NCI-H2227 (cell line): ENCODE results near the gene MLEC.
"Not testable (repeated sequence)": the region's sequence is repeated elsewhere in the genome, so short reads cannot be mapped to it uniquely, and the experiment has no call there.

Experiments used
- DNase-seq: peaks from one replicate; lab custom pipeline; 2025; ENCODE audit not compliant: unreplicated experiment; lab: John Stamatoyannopoulos, UW

Gene MLEC

DNA sequence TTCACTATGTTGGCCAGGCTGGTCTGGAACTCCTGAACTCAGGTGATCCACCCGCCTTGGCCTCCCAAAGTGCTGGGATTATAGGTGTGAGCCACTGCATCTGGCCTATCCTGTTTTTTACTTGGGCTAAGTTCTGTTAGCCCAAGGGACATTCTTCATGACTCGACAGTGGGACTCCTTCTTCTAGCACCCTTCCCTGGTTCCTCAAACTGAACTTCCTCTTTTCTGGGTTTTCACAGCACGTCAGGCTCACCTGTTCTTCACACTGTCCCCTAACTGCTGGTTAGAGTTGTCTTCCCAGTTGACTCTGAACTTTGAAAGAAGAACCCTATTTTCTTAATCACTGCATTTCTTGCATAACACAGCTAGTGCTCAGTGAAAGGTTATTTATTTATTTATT is 24.1 kb upstream of the MLEC start:
- DNase-seq, result no peak

DNA sequence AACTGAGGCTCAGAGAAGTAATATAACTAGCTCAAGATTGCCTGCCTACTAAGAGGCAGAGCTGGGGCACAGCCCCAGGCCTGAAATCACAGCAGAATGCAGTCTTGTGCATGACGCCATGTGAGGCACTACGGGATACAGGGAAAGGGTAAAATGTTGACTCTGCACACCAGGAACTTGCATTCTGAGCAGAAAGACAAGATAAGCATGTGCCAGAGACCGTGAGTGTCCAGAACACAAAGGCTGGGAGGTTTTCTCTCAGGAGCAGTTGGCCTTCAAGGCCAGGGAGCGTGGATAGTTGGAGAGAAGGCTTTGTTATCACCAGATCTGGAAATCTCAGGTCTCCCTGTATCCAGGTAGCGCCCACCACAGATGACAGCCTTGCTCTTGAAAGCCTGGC is 23.2 kb upstream of the MLEC start:
- no peak for DNase-seq

DNA sequence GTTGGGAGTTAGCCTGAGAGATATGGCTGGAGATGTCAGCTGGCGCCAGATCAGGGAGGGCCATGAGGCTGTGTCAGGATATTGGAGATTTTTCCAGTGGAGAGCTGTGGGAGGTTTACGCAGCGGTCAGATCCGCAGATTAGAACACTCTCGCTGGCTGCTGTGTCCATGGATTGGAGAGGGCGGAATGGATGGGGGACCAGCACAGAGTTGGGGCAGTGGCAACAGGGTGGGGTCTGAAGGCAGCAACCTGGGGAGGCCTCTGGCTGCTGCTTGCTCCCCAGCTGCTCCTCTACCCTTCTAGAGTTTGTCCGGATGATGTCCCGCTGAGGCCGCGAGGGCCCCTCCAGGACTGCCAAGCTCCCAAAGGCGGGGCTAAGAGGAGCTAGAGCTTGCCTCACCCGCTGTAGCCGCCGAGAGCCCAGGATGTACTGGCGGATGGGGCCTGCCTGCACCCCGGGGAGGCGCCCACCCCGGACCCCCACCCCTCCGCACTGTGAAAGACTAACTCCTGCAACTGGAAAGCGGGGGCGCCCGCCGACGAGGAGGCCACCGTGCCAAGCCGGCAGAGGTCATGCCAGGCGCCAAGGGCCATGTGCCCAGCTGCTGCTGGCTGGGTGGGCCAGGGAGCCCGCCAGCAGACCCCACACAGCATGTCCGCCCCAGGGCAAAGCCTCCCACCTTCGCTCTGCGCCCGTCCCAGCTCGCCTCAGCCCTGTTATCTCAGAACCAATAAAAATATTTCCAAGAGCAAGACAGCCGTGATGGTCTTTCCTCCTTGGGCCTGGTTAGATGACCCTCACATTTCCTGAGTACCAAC is 20.2 kb upstream of the MLEC start:
- no peak for DNase-seq

DNA sequence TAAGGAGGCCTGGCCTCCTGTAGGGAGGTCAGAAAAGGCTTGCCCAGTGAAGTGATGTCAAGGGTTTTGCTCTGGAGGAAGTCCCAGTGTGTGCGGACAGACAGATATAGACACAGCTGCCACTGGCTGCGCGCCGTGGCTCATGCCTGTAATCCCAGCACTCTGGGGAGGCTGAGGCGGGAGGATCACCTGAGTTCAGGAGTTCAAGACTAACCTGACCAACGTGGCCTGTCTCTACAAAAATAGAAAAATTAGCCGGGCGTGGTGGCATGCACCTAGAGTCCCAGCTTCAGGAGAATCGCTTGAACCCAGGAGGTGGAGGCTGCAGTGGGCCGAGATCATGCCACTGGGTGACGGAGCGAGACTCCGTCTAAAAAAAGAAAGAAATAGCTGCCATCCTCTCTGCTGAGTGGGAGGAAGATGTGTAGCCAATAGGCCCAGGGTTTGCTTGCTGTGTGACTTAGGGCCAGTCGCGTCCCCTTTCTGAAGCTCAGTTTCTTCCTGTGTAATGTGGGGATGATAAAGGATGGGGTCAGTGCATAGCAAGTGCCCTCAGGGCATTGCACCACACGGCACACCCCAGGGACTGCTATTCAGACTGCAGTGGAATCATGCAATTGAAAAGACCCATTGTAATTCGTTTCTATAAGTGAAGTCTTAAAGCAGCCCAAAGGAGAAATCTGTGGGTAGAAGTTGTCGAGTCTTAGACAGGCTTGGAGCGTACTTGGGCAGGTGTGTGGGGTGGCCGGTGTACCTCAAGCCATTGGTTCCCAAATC is 18.7 kb upstream of the MLEC start:
- DNase-seq, result no peak

DNA sequence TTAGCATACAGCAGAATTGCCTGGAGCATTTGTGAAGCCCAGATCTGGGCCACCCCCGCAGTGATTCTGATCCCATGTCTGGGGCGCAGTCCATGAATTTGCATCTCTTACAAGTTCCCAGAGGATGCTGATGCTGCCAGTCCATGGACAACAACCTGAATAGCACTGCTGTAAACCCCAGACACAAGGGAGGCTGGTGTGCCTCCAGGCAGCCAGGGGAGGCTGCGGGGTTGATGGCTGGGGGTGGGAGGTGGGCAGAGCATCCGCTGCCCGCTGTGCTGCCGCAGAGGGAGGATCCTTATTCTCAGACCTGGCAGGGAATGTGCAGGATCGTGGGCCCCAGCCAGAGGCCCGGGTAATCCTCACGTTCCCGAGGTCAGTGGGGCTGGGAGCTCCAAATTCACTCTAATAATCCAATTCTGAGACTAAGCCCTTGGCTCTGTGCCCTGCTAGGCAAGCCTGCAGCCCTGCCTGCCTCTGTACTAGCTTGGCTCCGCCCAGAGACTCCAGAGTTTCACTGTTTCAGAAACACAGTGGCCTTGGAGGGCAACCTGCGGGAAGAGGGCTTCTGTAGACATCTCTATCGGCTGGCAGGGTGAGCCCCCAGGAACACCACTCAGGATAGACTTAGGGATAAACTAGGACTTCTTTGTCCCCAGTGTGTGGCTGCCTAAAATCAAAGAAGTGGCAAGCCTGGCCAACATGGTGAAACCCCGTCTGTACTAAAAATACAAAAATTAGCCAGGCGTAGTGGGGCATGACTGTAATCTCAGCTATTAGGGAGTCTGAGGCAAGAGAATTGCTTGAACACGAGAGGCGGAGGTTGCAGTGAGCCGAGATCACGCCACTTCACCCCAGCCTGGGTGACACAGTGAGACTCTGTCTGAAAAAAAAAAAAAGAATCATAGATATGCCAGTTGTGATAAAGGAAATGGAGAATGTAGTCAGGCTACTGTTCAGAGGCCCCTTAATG is 17.8 kb upstream of the MLEC start:
- peak; percentile 63 for DNase-seq

DNA sequence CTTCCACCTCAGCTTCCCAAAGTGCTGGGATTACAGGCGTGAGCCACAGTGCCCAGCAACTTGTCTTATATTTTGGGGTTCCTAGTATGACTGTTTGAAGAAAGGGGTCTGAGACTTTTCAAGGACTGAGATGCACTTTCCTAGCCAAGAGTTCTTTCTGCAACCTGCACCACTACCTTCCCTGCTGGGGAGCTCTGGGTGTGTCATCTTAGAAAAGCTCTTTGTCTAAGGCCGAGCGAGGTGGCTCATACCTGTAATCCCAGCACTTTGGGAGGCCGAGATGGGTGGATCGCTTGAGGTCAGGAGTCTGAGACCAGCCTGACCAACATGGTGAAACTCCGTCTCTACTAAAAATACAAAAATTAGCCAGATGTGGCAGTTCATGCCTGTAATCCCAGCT is 16.7 kb upstream of the MLEC start:
- not testable (repeated sequence) for DNase-seq

DNA sequence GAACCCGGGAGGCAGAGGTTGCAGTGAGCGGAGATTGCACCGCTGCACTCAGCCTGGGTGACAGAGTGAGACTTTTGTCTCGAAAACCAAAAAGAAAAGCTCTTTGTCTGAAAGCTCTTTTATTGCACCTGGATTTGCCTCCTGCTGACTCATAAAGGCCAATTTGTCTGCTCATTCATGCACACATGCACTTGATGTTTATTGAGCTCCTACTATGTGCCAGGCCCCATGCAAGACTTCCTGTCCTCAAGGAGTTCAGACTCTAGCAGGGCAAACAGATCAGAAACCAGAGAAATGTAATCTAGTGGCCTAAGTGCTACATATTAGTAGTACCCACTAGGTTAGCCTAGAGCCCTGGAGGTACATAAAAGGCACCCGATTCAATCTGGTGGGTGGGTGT is 16.3 kb upstream of the MLEC start:
- DNase-seq, result no peak

DNA sequence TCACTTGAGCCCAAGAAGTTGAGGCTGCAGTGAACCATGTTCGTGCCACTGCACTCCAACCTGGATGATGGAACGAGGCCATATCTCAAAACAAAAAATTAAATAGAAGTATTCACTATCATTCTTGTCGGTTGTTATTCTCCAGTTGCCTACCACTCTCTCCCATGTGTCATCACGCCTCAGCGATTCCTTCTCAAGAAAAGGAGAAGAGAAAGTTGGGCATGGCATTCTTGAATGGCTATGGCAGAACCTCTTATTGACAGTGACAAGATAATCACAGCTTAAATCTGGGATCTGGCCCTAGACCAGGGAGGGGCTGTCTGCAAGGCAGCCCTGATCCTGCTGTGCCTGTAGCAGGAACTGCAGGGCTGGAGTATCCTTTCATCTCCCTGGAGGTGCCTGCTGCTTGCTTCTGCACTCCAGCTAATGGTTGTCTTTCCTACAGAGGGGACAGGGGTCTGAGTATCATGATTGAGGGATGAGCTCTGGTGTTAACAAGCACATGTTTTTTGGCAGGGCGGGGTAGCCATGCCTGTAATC is 12.8 kb upstream of the MLEC start:
- DNase-seq, result no peak

DNA sequence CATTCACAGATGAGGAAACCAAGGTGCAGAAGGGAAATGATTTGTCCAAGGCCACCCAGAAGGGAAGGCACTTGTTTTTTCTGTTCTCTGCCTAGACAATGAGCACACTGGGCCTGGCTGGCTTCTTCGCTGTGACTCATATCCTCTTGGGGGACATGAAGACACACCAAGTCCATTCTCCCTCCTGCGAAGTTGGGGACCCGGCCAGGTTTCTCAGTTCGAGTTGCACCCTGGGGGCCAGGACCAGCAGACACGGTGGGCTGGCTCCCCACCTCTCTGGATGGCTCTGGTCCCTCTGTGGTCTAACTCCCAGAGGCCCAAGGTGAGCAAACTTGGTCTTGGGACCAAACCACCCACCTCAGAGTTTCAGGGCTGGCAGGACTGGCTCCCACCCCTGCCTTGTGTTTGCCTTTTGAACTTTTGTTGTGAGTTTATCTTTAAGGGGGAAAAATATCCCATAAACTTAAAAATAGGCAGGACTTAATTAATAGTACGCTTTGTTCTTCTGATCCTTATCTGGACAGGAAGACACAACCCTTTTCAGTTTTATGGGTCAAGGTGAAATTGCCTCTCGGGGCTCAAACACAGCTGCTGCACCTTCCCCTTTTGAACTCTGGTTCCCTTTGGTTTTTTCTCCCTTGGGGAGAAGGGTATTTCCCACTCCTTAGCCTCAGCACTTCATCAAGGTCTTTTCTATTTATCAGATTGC is 9.0 kb upstream of the MLEC start:
- no peak for DNase-seq

DNA sequence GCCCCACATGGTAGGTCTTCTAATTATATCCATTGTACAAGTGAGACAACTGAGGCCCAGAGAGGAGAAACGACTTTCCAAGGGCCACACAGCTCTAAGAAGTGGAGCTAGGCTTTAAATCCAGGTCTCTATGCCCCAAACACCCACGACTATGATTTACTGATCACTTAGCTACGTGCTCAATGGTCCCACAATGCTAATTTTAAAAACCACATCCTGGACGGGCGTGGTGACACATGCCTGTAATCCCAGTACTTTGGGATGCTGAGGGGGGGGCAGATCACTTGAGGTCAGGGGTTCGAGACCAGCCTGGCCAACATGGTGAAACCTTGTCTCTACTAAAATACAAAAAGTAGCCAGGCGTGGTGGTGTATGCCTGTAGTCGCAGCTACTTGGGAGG is 8.4 kb upstream of the MLEC start:
- DNase-seq, result no peak

DNA sequence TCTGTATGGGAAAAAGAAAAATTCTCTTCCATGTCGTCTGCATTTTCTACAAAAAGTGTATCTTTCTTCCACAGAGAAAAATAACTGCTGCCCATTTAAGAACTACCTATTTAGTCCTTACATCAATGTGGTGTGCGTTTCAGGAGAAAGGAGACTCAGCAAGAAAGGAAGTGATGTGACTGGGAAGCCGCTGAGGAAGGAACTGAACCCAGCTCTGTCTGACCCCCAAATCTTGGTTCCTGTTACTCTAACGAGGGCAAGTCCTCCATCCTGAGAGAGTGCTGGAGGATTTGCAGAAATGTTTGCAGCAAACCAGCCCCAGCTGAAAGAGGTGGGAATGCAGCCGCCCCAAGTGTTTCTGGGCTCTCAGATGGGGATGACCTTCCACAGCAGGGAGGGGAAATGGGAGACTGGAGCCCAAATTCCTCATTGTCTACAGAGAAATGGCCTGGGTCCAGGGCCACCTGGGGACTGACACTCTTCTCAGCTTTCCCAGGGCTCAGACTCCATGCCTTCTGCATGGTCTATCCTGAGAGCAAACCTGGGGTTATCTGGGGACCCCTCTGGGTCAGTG is 6.7 kb upstream of the MLEC start:
- DNase-seq, result no peak

DNA sequence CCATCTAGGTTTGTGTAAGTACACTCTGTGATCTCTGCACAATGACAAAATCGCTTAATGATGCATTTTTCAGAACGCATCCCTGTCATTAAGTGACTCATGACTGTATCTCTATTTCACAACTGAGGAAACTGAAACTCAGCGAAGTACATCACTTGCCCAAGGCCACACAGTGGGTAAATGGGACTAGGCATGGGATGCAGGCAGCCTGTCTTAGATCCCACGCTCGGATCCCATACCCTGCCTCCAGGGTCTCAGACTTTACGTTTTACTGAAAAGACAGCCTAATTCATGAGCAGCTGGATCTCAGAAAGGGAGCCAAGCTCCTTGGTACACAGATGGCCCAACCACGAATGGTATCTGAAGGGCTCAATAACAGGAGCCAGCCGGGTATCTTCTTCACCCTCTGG is 2.4 kb upstream of the MLEC start:
- no peak for DNase-seq

DNA sequence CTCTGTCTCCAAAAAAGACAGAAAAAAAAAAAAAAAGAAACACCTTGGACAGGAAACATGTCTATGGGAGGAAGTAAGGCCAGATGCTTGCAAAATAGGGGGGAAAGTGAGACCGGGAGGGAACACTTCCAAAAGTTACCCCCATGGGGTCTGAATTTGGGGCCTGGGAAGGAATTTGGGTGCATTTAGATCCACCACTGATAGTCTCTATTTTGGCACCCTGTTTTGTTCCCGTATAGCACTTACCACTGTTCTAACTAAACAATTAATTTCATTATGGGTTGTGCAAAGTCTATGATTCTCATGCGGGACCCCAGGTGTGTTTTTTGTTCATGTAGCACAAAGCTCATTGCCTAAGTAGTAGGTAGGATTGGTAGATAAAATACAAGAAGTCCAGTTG is 1.4 kb upstream of the MLEC start:
- DNase-seq, result no peak

DNA sequence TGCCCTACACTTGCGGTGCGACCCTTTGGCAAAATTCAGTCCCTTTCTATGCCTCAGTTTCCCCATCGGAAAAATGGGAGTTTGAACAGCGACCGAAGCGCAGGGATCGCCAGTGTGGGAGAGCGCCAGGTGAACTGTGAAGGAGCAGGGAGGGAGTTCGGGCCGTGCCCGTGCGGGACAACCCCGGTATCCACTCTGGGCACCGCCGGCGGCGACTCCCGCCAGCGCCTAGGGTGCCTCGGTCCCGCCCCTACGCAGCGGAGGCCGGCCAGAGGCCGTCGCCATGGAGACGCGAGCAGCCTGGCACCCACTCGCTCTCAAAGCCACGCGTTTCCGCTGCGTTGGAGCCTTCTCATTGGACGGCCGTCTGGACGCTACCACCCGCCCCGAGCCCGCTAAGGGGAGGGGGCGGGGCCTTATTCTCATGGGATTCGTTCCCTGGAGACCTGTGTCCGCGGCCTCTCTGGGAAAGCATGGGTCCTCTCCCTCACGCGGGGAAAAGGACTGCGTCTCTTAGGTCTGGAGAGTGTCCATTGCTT is 729 bp upstream of the MLEC start:
- DNase-seq, result peak; percentile 99

DNA sequence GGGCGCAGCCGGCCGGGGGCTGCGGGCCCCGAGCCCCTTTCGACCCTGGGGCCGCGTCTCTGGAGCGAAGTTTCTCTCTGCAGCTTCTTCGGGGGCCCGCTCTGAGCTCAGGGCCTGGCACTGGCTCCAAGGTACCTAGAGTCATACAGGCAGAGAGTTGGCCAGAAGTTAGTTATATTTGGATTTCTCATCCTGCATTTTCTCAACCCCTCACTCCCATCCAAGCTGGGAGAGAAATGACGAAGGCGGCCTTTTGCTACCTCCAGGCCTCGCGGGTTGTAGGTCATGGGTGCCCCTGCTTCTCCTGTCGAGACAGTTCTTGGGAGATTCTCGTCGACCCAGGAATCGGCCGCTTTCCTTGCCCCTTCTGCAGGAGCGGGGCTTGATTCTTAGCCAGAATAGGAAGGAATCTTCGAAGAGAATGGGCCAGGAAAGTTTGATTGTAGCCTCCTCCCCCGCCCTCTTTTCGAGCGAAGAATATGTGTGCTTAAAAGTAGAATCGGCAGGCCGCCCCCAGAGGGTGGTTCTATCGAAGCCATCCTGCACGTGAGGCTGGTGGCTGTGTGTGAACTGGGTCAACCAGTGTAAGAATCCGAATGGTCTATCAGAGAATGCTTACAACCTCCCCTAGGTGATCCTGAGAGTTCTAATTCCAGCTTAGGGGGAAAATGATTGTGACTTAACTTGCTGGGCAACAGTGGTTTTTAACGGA is 785 bp downstream of the MLEC start:
- no peak for DNase-seq

DNA sequence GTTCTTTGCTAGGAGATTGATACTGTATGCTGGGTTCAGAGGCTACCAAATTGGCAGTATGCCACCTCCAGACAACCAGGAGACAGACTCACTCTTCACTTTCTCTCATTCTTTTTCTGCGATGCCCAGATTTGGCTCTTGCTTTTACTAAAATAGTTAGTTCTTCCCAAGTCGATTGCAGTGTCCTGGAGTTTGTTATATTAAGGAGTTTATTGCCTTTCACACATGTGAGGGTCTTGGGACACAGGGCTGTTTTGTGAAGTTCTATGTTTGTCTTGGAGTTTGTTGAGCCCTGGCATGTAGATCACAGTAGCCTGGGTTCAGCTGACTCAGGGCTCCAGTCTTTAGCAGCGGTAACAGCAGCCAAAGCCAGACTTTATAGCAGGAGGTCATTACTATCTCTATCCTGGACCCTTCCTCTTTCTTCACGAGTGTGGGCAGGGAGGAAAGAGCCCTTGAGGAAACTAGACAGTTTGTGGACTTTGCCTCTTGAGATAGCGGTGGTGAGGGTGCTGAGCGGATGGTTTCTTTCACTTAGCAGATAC is 1.6 kb downstream of the MLEC start:
- no peak for DNase-seq

DNA sequence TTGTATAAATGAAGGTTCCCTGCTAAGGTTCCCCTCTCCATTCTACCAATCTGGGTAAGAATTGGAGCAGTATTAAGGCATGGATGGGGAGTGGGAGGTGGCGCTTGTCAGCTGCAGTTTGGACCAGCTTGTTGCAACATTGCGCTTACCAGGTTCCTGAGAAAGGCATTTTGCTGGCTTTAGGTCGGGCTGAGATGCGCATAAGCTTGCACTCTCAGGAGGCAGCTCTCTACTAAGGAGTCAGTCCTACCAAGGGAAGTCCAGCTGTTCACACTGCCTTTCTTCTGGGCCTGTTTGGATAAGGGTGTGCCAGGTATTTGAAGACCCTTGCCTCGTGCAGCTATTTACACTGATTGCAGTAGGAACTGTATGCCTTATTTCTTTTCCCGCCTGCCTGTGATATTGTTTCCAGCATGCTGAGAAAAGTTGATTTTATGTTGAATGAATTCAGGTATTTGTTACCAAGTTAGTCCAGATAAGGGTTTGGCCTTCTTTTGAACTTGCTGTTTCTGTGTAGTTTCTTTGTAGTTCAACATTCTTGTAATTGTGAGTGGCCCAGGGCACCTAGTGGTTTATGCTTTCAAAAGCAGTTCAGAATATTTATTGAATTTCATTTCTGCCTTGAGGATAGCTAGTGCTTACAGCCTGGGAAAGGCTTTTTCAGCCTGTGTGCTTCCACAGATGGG is 2.6 kb downstream of the MLEC start:
- DNase-seq, result no peak

DNA sequence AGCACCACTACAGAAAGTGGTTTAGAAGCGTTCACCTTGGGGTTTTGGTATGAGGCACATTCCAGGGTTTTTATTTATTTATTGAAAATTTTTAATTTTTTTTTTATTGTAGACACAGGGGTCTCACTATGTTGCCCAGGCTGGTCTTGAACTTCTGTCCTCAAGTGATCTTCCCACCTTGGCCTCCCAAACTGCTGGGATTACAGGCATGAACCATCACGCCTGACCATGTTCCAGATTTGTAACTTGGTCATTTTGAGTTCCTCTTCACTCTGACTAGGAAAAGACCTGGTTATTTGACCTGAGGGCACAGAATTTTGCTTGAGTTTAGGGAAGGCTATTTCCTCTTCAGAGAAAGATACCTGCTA is 3.1 kb downstream of the MLEC start:
- DNase-seq, result no peak
